CD8-positive, alpha-beta memory T cell (primary cell): ENCODE measurements around the gene CLTB. TPM values are rescaled to one million over a fixed set of nuclear protein-coding genes. Genes with fewer than 3 reads are reported as not detected.

ENCODE experiments used
- CTCF ChIA-PET: fragments of 350-600 bp; sonication (Branson Sonifier 250); formaldehyde crosslinking; loops from one replicate; lab custom pipeline; 2021; ENCODE audit warnings: antibody characterized with exemption; lab: Charles Lee
- POLR2A ChIA-PET: fragments of 350-600 bp; sonication (Branson Sonifier 250); formaldehyde crosslinking; loops from one replicate; lab custom pipeline; 2021; ENCODE audit warnings: antibody characterized with exemption; lab: Charles Lee
- DNase-seq, 5 donors: peaks; one replicate each; pipeline versions ENCODE4 v3.0.0 to v3.0.0-alpha.2; 2020 to 2022; ENCODE audit warnings: mixed read lengths in 1 of 5
- H3K27ac ChIP-seq: one replicate; pipeline ENCODE4 v1.7.0; 2013; ENCODE audit warnings: low read depth, mild to moderate bottlenecking, low read length, moderate library complexity
- H3K27me3 ChIP-seq: 2 replicates; pipeline ENCODE4 v1.7.0; 2013; ENCODE audit warnings: low read length, mild to moderate bottlenecking; ENCODE audit not compliant: insufficient read depth, poor library complexity, severe bottlenecking
- H3K36me3 ChIP-seq: 2 replicates; pipeline ENCODE4 v1.7.0; 2013; ENCODE audit warnings: mild to moderate bottlenecking, low read length, moderate library complexity; ENCODE audit not compliant: insufficient read depth
- H3K4me1 ChIP-seq: 2 replicates; pipeline ENCODE4 v1.7.0; 2013; ENCODE audit warnings: mild to moderate bottlenecking, low read length, moderate library complexity; ENCODE audit not compliant: insufficient read depth
- H3K4me3 ChIP-seq: 2 replicates; pipeline ENCODE4 v1.7.0; 2013; ENCODE audit warnings: mild to moderate bottlenecking, low read length
- H3K9me3 ChIP-seq: 2 replicates; pipeline ENCODE4 v1.7.0; 2013; ENCODE audit warnings: mild to moderate bottlenecking, low read length
- H3K27ac Mint-ChIP-seq, 8 donors: one replicate each; pipeline ENCODE4 v1.8.0; 2020 to 2021; ENCODE audit warnings: mixed read lengths in 8 of 8, mild to moderate bottlenecking in 6 of 8, inconsistent platforms in 3 of 8, moderate library complexity in 3 of 8
- H3K27me3 Mint-ChIP-seq, 2 donors: one replicate each; pipeline ENCODE4 v1.8.0; 2020 to 2021; ENCODE audit warnings: mixed read lengths in 2 of 2, mild to moderate bottlenecking in 1 of 2, moderate library complexity in 1 of 2
- H3K36me3 Mint-ChIP-seq, 3 donors: one replicate each; pipeline ENCODE4 v1.8.0; 2020 to 2021; ENCODE audit warnings: mixed read lengths in 3 of 3, inconsistent platforms in 1 of 3, mild to moderate bottlenecking in 1 of 3
- H3K4me1 Mint-ChIP-seq, 3 donors: one replicate each; pipeline ENCODE4 v1.8.0; 2020 to 2021; ENCODE audit warnings: mixed read lengths in 3 of 3, inconsistent platforms in 1 of 3, mild to moderate bottlenecking in 1 of 3
- H3K4me3 Mint-ChIP-seq, 7 donors: one replicate each; pipeline ENCODE4 v1.8.0; 2020 to 2021; ENCODE audit warnings: mixed read lengths in 7 of 7, mild to moderate bottlenecking in 6 of 7, moderate library complexity in 4 of 7, inconsistent platforms in 2 of 7
- H3K9me3 Mint-ChIP-seq, 5 donors: one replicate each; pipeline ENCODE4 v1.8.0; 2020 to 2022; ENCODE audit warnings: mixed read lengths in 5 of 5, mild to moderate bottlenecking in 3 of 5, moderate library complexity in 2 of 5, inconsistent platforms in 1 of 5
- polyA plus RNA-seq: library from polyadenylated mRNA; unstranded; fragments of 300-500 nt; fragmentation: Illumina TruSeq; gene quantifications from one replicate; pipeline ENCODE4 v1.2.3, GENCODE V29; 2021
- total RNA-seq, 2 experiments: library from RNA; stranded (reverse); gene quantifications; one replicate each; pipeline ENCODE4 v1.2.3, GENCODE V29; 2021

The CLTB gene
- total and polyA plus RNA-seq, 3 experiments from 2014 or later, result 62.0 to 96.3 (median 66.4) TPM

- no peaks in the 10 kb centered on the region for H3K27me3 ChIP-seq
- peaks cover 0 to 9% (median 6%) of the 10 kb centered on the region in 3 donors for H3K4me1 Mint-ChIP-seq
- H3K4me1 ChIP-seq, result no peaks in the 10 kb centered on the region
- H3K4me3 Mint-ChIP-seq, result peak overlapping the region in 1 of 7 donors; percentile 36
- no peak overlapping the region for H3K4me3 ChIP-seq
- peaks cover 6 to 8% of the 10 kb centered on the region in 2 donors for H3K27me3 Mint-ChIP-seq
- ChIA-PET POLR2A (no interaction called here), CTCF (interaction anchor here (1.1 to 1.3 kb wide), 2 partner anchors 10 to 22 kb away, joined by 3 to 4 read pairs; partner anchors contain the start of gene FAF2)
- no peak for DNase-seq
- H3K9me3 Mint-ChIP-seq, result no peaks in the 10 kb centered on the region
- no peak overlapping the region for H3K27ac ChIP-seq
- H3K9me3 ChIP-seq, result no peaks in the 10 kb centered on the region
- no peak overlapping the region for H3K27ac Mint-ChIP-seq
- no peaks in the 10 kb centered on the region for H3K36me3 ChIP-seq
- H3K36me3 Mint-ChIP-seq, result peaks cover 0 to 6% (median 0%) of the 10 kb centered on the region in 3 donors
Observed at GRCh38 chr5:176425791-176426190, 9.5 kb upstream of the CLTB start.

GRCh38 chr5:176425138-176425537, 8.8 kb upstream of the CLTB start:
- ChIA-PET CTCF (interaction anchor here (1.3 kb wide), 1 partner anchor 23 kb away, joined by 4 read pairs; the partner anchor contains the start of gene FAF2), POLR2A (no interaction called here)
- DNase-seq, result no peak
- H3K27ac ChIP-seq, result no peak overlapping the region
- H3K27me3 ChIP-seq, result no peaks in the 10 kb centered on the region
- H3K4me3 Mint-ChIP-seq, result no peak overlapping the region
- H3K9me3 ChIP-seq, result no peaks in the 10 kb centered on the region
- peaks cover 0 to 3% (median under 1%) of the 10 kb centered on the region in 3 donors for H3K4me1 Mint-ChIP-seq
- H3K27me3 Mint-ChIP-seq, result peaks cover 6 to 8% of the 10 kb centered on the region in 2 donors
- no peaks in the 10 kb centered on the region for H3K36me3 ChIP-seq
- H3K27ac Mint-ChIP-seq, result no peak overlapping the region
- no peaks in the 10 kb centered on the region for H3K4me1 ChIP-seq
- H3K9me3 Mint-ChIP-seq, result no peaks in the 10 kb centered on the region
- no peak overlapping the region for H3K4me3 ChIP-seq
- peaks cover 0 to 6% (median 0%) of the 10 kb centered on the region in 3 donors for H3K36me3 Mint-ChIP-seq

GRCh38 chr5:176424181-176424580, 7.8 kb upstream of the CLTB start:
- POLR2A ChIA-PET, result no interaction called here
- no peak for DNase-seq
- H3K27ac Mint-ChIP-seq, result no peak overlapping the region
- H3K9me3 Mint-ChIP-seq, result no peaks in the 10 kb centered on the region
- no peak overlapping the region for H3K4me3 ChIP-seq
- no peaks in the 10 kb centered on the region for H3K36me3 ChIP-seq
- H3K36me3 Mint-ChIP-seq, result peaks cover 0 to 6% (median 0%) of the 10 kb centered on the region in 3 donors
- H3K27ac ChIP-seq, result no peak overlapping the region
- no peaks in the 10 kb centered on the region for H3K4me1 ChIP-seq
- H3K4me1 Mint-ChIP-seq, result no peaks in the 10 kb centered on the region
- H3K4me3 Mint-ChIP-seq, result no peak overlapping the region
- CTCF ChIA-PET, result interaction anchor here (1.2 kb wide), 1 partner anchor 23 kb away, joined by 3 read pairs; no protein-coding TSS in a partner anchor
- no peaks in the 10 kb centered on the region for H3K9me3 ChIP-seq
- H3K27me3 Mint-ChIP-seq, result peaks cover 4 to 8% of the 10 kb centered on the region in 2 donors
- no peaks in the 10 kb centered on the region for H3K27me3 ChIP-seq

- no peaks in the 10 kb centered on the region for H3K9me3 Mint-ChIP-seq
- peak overlapping the region in 1 of 7 donors; percentile 8 for H3K4me3 Mint-ChIP-seq
- Histone ChIP-seq H3K27me3 (no peaks in the 10 kb centered on the region), H3K4me1 (peaks cover 9% of the 10 kb centered on the region), H3K4me3 (no peak overlapping the region), H3K36me3 (no peaks in the 10 kb centered on the region), H3K27ac (no peak overlapping the region), H3K9me3 (no peaks in the 10 kb centered on the region)
- H3K4me1 Mint-ChIP-seq, result peaks cover 7 to 10% (median 8%) of the 10 kb centered on the region in 3 donors
- ChIA-PET POLR2A (no interaction called here), CTCF (no interaction called here)
- peaks cover 4 to 8% of the 10 kb centered on the region in 2 donors for H3K27me3 Mint-ChIP-seq
- peak overlapping the region in 1 of 8 donors; percentile 38 for H3K27ac Mint-ChIP-seq
- peaks cover 0 to 6% (median 0%) of the 10 kb centered on the region in 3 donors for H3K36me3 Mint-ChIP-seq
- no peak for DNase-seq
Observed at GRCh38 chr5:176420972-176421544, 4.7 kb upstream of the CLTB start.

GRCh38 chr5:176420086-176420485, 3.7 kb upstream of the CLTB start:
- POLR2A ChIA-PET, result no interaction called here
- Histone ChIP-seq H3K27me3 (no peaks in the 10 kb centered on the region), H3K9me3 (no peaks in the 10 kb centered on the region), H3K36me3 (no peaks in the 10 kb centered on the region), H3K27ac (no peak overlapping the region), H3K4me1 (peaks cover 18% of the 10 kb centered on the region), H3K4me3 (no peak overlapping the region)
- CTCF ChIA-PET, result no interaction called here
- no peaks in the 10 kb centered on the region for H3K9me3 Mint-ChIP-seq
- H3K4me3 Mint-ChIP-seq, result peak overlapping the region in 1 of 7 donors; percentile 43
- peak overlapping the region in 3 of 8 donors; percentile 19 to 78 (median 69) for H3K27ac Mint-ChIP-seq
- H3K4me1 Mint-ChIP-seq, result peaks cover 13 to 17% (median 14%) of the 10 kb centered on the region in 3 donors
- DNase-seq, result no peak
- H3K27me3 Mint-ChIP-seq, result peaks cover 4 to 8% of the 10 kb centered on the region in 2 donors
- no peaks in the 10 kb centered on the region for H3K36me3 Mint-ChIP-seq

- Histone ChIP-seq H3K4me3 (no peak overlapping the region), H3K36me3 (no peaks in the 10 kb centered on the region), H3K9me3 (no peaks in the 10 kb centered on the region), H3K27ac (no peak overlapping the region), H3K4me1 (peaks cover 25% of the 10 kb centered on the region), H3K27me3 (no peaks in the 10 kb centered on the region)
- POLR2A ChIA-PET, result no interaction called here
- Mint-ChIP-seq H3K27ac (peak overlapping the region in 4 of 8 donors; percentile 4 to 56 (median 28)), H3K4me1 (peaks cover 29 to 35% (median 32%) of the 10 kb centered on the region in 3 donors), H3K9me3 (no peaks in the 10 kb centered on the region), H3K36me3 (no peaks in the 10 kb centered on the region), H3K27me3 (peaks cover 4% of the 10 kb centered on the region in 2 donors), H3K4me3 (peak overlapping the region in 1 of 7 donors; percentile 19)
- CTCF ChIA-PET, result interaction anchor here (3.4 to 4.9 kb wide), 4 partner anchors 29 to 178 kb away, joined by 24 to 67 read pairs (median 32); partner anchors contain the start of gene FAF2
- DNase-seq, result no peak
Observed at GRCh38 chr5:176418251-176418650, 1.9 kb upstream of the CLTB start.

GRCh38 chr5:176416965-176417364, 626 bp upstream of the CLTB start:
- Mint-ChIP-seq H3K36me3 (peaks cover 0 to 3% (median 0%) of the 10 kb centered on the region in 3 donors), H3K4me3 (peak overlapping the region; percentile 71 to 85 (median 75)), H3K27ac (peak overlapping the region in 7 of 8 donors; percentile 72 to 90 (median 80)), H3K27me3 (no peaks in the 10 kb centered on the region), H3K9me3 (no peaks in the 10 kb centered on the region), H3K4me1 (peaks cover 36 to 46% (median 38%) of the 10 kb centered on the region in 3 donors)
- Histone ChIP-seq H3K36me3 (no peaks in the 10 kb centered on the region), H3K4me1 (peaks cover 25% of the 10 kb centered on the region), H3K9me3 (no peaks in the 10 kb centered on the region), H3K27me3 (no peaks in the 10 kb centered on the region), H3K27ac (no peak overlapping the region), H3K4me3 (peak overlapping the region; percentile 48)
- ChIA-PET CTCF (interaction anchor here (0.6 to 4.9 kb wide), 28 partner anchors 10 to 243 kb away, joined by 3 to 67 read pairs (median 4); partner anchors contain the start of genes FAF2, RNF44 and TSPAN17), POLR2A (interaction anchor here (0.5 to 2.2 kb wide), 7 partner anchors 31 to 180 kb away, joined by 3 to 24 read pairs (median 7); partner anchors contain the start of genes FAF2 and RNF44)
- no peak for DNase-seq
